Measurements from ENCODE around the gene HCRT.
A peak's percentile ranks its signal among the peaks of the same experiment; 100 is the strongest.
"Not testable (repeated sequence)": the region's sequence is repeated elsewhere in the genome, so short reads cannot be mapped to it uniquely, and the experiment has no call there.

The HCRT gene

GRCh38 chr17:42197564-42198156, 12.4 kb upstream of the HCRT start:
- no peak for DNase-seq

DNA sequence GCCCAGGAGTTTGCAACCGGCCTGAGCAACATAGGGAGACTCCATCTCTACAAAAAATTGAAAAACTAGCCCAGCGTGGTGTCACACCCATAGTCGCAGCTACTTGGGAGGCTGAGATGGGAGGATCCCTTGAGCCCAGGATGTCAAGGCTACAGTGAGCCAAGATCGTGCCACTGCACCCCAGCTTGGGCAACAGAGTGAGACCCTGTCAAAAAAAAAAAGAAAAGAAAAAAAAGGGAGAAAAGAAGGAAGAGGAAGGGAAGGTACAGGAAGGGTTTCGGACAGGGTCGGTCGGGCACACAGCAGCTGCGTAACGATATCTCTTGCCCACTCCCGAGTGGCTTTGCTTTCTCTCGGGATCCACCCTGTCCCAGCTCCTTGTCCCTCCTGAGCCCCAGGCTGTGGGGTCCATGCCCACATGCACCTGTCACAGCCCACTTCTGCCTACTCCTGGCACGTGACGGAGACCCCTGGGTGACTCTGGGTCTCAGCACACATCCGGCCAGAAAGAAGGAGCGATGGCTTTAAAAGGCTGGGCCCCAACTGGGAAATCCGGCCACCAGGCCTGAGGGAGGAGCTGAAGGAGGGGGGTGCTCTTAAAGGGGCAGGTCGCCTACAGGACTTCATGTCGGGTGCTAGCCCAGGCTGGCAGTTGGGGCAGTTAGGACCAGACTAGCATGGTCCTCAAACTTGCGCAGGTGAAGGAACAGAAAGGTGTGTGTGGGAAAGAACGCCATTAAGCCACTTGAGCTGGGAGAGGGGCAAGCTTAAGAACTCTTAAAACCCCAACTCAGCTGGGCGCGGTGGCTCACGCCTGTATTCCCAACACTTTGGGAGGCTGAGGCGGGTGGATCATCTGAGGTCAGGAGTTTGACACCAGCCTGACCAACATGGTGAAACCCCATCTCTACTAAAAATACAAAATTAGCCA, 9.0 kb upstream of the HCRT start, which contains the start of gene GHDC:
Gene GHDC (minus strand): TSS at position 526 of the 931 bp plus-strand sequence. CDS start 913 bp downstream, outside the sequence.
- peak in 13 of 14 donors; percentile 55 to 86 (median 81) for DNase-seq

GRCh38 chr17:42193216-42193968, 8.1 kb upstream of the HCRT start:
- peak in 1 of 14 donors; percentile 8 for DNase-seq

- no peak for DNase-seq
Measured at GRCh38 chr17:42192189-42193126, 7.2 kb upstream of the HCRT start.

GRCh38 chr17:42191275-42191608, 6.0 kb upstream of the HCRT start:
- no peak for DNase-seq

GRCh38 chr17:42190491-42191274, 5.4 kb upstream of the HCRT start:
- no peak for DNase-seq

DNA sequence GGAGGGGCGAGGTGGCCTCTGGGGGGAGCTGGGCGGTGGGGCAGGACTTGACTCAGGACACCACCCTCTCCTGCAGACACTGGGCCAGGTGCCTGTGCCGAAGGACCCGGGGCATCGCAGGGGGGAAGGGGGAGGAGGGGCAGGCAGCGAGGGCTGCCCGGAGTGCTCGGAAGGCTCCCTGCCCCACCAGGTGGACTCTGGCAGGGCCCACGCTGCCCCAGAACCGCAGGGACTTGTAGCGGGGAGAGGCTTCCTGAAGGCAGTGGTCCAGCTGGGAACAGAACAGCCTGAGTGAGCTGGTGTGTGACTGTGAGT, 4.4 kb upstream of the HCRT start:
- no peak for DNase-seq

GRCh38 chr17:42188749-42189650, 3.7 kb upstream of the HCRT start:
- DNase-seq: peak in 2 of 14 donors; percentile 9 to 24

GRCh38 chr17:42187833-42188232, 2.6 kb upstream of the HCRT start:
- DNase-seq: no peak

DNA sequence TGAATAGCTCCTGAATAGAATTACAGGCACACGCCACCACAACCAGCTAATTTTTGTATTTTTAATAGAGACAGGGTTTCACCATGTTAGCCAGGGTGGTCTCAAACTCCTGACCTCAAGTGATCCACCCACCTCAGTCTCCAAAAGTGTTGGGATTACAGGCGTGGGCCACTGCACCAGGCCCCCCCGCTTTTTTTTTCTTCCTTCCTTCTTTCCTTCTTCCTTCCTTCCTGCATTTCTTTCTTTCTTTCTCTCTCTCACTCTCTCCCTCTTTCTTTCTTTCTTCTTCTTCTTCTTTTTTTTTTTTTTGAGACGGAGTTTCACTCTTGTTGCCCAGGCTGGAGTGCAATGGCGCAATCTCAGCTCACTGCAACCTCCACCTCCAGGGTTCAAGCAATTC, 939 bp upstream of the HCRT start:
- DNase-seq: not testable (repeated sequence)

DNA sequence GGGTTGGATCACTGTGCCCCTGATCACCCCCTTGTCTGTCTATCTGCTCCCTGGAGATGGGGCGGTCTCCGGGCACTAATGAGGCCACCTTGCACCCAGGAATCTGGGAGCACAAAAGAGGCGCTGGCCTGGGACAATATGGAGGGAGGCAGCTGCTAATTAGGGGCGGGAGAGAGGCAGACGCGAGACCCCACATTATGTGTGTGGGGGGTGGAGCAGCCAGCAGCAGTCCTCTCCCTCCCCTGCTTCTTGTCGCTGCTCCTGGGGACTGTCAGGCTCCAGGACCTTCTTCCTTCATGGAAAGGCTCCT, 324 bp upstream of the HCRT start:
- DNase-seq: no peak

DNA sequence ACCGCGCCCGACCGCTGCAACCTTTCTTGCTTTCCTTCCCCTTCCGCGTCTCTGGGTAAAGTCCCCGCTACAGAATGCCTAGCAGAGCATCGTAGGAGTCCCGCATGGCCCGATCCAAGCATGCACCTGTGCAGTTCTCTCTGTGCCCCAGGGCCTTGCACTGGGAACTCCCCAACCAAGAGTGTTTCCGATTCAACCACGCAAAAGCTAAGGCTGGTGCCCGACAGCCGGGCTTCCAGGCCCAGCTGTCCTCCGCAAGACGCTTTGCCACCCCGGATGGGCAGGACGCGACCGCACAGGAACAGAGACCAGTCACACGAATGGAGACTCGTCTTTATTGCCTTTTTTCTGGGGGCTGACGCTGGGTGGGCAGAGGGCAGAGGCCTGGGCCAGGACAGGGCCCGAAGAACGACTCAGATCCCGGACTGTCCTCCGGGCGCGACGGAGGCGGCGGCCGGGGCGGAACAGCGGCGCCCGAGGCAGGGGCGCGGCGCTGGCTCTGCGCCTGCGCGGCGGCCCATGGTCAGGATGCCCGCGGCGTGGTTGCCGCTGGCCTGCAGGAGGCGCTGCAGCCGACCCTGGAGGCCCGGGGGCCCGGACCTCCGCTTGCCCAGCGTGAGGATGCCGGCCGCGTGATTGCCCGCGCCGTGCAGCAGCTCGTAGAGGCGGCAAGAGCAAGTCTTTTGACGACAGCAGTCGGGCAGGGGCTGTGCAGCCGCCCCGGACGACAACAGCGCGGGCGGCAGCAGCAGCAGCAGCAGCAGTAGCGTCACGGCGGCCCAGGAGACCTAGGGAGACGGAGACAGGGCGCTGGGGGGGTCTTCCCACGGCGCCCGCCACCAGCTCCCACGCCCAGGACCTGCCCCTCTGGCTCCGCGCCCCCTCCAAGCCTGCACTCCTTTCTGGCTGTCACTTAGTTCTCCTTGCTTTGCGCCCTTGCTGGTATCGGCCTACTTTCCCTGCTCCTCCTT, 1.2 kb downstream of the HCRT start:
- peak in 13 of 14 donors; percentile 17 to 88 (median 70) for DNase-seq

- DNase-seq: no peak
Measured at GRCh38 chr17:42182927-42183734, 2.1 kb downstream of the HCRT start.

GRCh38 chr17:42181851-42182207, 3.4 kb downstream of the HCRT start:
- DNase-seq: no peak

- peak in 9 of 14 donors; percentile 8 to 68 (median 30) for DNase-seq
Measured at GRCh38 chr17:42180922-42181850, 4.1 kb downstream of the HCRT start, which contains the start of gene KCNH4. KCNH4 (minus strand) TSS chr17:42181142; CDS start chr17:42180945, 197 bp downstream.

- no peak for DNase-seq
Measured at GRCh38 chr17:42180411-42180921, 4.8 kb downstream of the HCRT start.

Data from C1 segment of cervical spinal cord (tissue), 14 donors.